SK-N-SH (cell line): Measurements from ENCODE around the gene RPAIN.

Experiments used
- EP300 ChIP-seq, 2 experiments: IDR thresholded peaks; 2 replicates each; pipeline versions ENCODE4 v1.4.0 to v1.6.1; 2012; ENCODE audit warnings: borderline replicate concordance in 1 of 2, low read depth in 1 of 2, low read length in 1 of 2
- EZH2phosphoT487 ChIP-seq: fragments of 200-600 bp; sonication (generic); IDR thresholded peaks from 2 replicates; pipeline ENCODE4 v1.6.1; 2017; ENCODE audit warnings: low read depth, mixed run types, mild to moderate bottlenecking, antibody characterized with exemption, moderate library complexity, borderline replicate concordance
- GABPA ChIP-seq: IDR thresholded peaks from 2 replicates; pipeline ENCODE4 v1.4.0; 2012; ENCODE audit warnings: low read depth, mild to moderate bottlenecking
- RAD21 ChIP-seq: IDR thresholded peaks from 2 replicates; pipeline ENCODE4 v1.6.1; 2012; ENCODE audit warnings: mild to moderate bottlenecking, low read length
- TAF1 ChIP-seq: IDR thresholded peaks from 2 replicates; pipeline ENCODE4 v1.6.1; 2012; ENCODE audit warnings: low read depth, mild to moderate bottlenecking, low read length, moderate library complexity, borderline replicate concordance
- TEAD4 ChIP-seq: IDR thresholded peaks from 2 replicates; pipeline ENCODE4 v1.4.0; 2012; ENCODE audit warnings: mild to moderate bottlenecking, borderline replicate concordance; ENCODE audit not compliant: insufficient read depth
- USF2 ChIP-seq: fragments of 150-350 bp; IDR thresholded peaks from 2 replicates; pipeline ENCODE4 v1.6.1; 2017; ENCODE audit warnings: antibody characterized with exemption, low read length, low read depth, borderline replicate concordance
- YY1 ChIP-seq: IDR thresholded peaks from 2 replicates; pipeline ENCODE4 v1.4.0; 2012; ENCODE audit warnings: low read depth, mild to moderate bottlenecking
- TF ChIP-seq, protein P1 (sequence below): fragments of 200-600 bp; sonication (generic); IDR thresholded peaks from 2 replicates; pipeline ENCODE4 v1.6.1; 2017; ENCODE audit warnings: antibody characterized with exemption, mild to moderate bottlenecking, moderate library complexity
- TF ChIP-seq, protein P2 (sequence below): IDR thresholded peaks from 2 replicates; pipeline ENCODE4 v1.4.0; 2012; ENCODE audit warnings: low read depth, borderline replicate concordance

DNA sequence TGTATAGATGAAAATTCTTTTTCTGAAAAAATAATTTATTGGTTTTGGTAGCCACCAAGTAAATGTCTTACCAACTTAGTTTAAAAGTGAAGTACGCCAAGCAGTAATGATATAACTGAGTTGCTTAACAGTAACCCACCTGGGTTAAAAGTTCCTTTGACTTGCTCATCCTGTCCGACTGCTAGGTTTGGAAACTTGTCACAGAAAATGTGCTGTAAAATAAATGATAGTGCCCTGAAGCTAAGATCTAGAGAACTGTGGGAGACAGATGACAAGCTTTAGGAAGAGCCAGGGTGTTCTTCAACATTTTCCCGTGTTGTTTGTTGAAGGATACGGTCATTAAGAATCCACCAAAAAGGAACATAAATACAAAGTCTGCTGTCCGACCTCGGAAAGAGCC, 61.0 kb downstream of the RPAIN start:
- TF ChIP-seq TAF1 (no peak), EP300 (IDR thresholded peaks at IDR 0.05; ENCODE audit: borderline replicate concordance in 1 of 2, low read depth in 1 of 2, low read length in 1 of 2) (no peak), TEAD4 (no peak), USF2 (no peak), YY1 (no peak), RAD21 (no peak), GABPA (no peak), EZH2phosphoT487 (no peak)
- TF ChIP-seq, protein P1, sequence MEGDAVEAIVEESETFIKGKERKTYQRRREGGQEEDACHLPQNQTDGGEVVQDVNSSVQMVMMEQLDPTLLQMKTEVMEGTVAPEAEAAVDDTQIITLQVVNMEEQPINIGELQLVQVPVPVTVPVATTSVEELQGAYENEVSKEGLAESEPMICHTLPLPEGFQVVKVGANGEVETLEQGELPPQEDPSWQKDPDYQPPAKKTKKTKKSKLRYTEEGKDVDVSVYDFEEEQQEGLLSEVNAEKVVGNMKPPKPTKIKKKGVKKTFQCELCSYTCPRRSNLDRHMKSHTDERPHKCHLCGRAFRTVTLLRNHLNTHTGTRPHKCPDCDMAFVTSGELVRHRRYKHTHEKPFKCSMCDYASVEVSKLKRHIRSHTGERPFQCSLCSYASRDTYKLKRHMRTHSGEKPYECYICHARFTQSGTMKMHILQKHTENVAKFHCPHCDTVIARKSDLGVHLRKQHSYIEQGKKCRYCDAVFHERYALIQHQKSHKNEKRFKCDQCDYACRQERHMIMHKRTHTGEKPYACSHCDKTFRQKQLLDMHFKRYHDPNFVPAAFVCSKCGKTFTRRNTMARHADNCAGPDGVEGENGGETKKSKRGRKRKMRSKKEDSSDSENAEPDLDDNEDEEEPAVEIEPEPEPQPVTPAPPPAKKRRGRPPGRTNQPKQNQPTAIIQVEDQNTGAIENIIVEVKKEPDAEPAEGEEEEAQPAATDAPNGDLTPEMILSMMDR, result no peak
- TF ChIP-seq, protein P2, sequence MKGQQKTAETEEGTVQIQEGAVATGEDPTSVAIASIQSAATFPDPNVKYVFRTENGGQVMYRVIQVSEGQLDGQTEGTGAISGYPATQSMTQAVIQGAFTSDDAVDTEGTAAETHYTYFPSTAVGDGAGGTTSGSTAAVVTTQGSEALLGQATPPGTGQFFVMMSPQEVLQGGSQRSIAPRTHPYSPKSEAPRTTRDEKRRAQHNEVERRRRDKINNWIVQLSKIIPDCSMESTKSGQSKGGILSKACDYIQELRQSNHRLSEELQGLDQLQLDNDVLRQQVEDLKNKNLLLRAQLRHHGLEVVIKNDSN, result no peak
